ENCODE results near the gene SP2.
A peak's percentile ranks its signal among the peaks of the same experiment; 100 is the strongest.
"Not testable (repeated sequence)": the region's sequence is repeated elsewhere in the genome, so short reads cannot be mapped to it uniquely, and the experiment has no call there.

The SP2 gene

GRCh38 chr17:47925678-47925988, 29.6 kb downstream of the SP2 start:
- no peak for DNase-seq

GRCh38 chr17:47927821-47928400, 31.9 kb downstream of the SP2 start:
- no peak for DNase-seq

GRCh38 chr17:47928415-47928814, 32.4 kb downstream of the SP2 start:
- DNase-seq: no peak

- DNase-seq: no peak
These were observed 33.4 kb downstream of the SP2 start for GRCh38 chr17:47929218-47930000.

- DNase-seq: no peak
These were observed 35.8 kb downstream of the SP2 start for GRCh38 chr17:47931848-47932247.

- DNase-seq: no peak
These were observed 38.8 kb downstream of the SP2 start for GRCh38 chr17:47934856-47935255.

GRCh38 chr17:47935468-47935867, 39.4 kb downstream of the SP2 start:
- not testable (repeated sequence) for DNase-seq

GRCh38 chr17:47935961-47936360, 39.9 kb downstream of the SP2 start:
- no peak for DNase-seq

- DNase-seq: no peak
These were observed 41.9 kb downstream of the SP2 start for GRCh38 chr17:47937941-47938340.

- DNase-seq: peak; percentile 98
These were observed 45.4 kb downstream of the SP2 start, which contains the start of gene PNPO for GRCh38 chr17:47941246-47942095. Gene PNPO, plus strand, starts transcription at chr17:47941571. Its CDS starts 105 bp downstream, at chr17:47941676.

- no peak for DNase-seq
These were observed 46.1 kb downstream of the SP2 start for GRCh38 chr17:47942096-47942510.

GRCh38 chr17:47942568-47942967, 46.5 kb downstream of the SP2 start:
- no peak for DNase-seq

- no peak for DNase-seq
These were observed 49.0 kb downstream of the SP2 start for GRCh38 chr17:47945080-47945479.

GRCh38 chr17:47945529-47946508, 49.8 kb downstream of the SP2 start:
- no peak for DNase-seq

GRCh38 chr17:47946516-47946915, 50.5 kb downstream of the SP2 start:
- no peak for DNase-seq

- no peak for DNase-seq
These were observed 50.9 kb downstream of the SP2 start for GRCh38 chr17:47946929-47947397.

GRCh38 chr17:47948706-47949196, 52.7 kb downstream of the SP2 start:
- DNase-seq: no peak

- peak; percentile 16 for DNase-seq
These were observed 53.2 kb downstream of the SP2 start for GRCh38 chr17:47949197-47949759.

- no peak for DNase-seq
These were observed 53.9 kb downstream of the SP2 start for GRCh38 chr17:47949946-47950345.

- DNase-seq: no peak
These were observed 54.4 kb downstream of the SP2 start for GRCh38 chr17:47950448-47950847.

- no peak for DNase-seq
These were observed 56.4 kb downstream of the SP2 start for GRCh38 chr17:47952171-47953021.
